ENCODE measurements around the gene C10orf71.

The C10orf71 gene

DNA sequence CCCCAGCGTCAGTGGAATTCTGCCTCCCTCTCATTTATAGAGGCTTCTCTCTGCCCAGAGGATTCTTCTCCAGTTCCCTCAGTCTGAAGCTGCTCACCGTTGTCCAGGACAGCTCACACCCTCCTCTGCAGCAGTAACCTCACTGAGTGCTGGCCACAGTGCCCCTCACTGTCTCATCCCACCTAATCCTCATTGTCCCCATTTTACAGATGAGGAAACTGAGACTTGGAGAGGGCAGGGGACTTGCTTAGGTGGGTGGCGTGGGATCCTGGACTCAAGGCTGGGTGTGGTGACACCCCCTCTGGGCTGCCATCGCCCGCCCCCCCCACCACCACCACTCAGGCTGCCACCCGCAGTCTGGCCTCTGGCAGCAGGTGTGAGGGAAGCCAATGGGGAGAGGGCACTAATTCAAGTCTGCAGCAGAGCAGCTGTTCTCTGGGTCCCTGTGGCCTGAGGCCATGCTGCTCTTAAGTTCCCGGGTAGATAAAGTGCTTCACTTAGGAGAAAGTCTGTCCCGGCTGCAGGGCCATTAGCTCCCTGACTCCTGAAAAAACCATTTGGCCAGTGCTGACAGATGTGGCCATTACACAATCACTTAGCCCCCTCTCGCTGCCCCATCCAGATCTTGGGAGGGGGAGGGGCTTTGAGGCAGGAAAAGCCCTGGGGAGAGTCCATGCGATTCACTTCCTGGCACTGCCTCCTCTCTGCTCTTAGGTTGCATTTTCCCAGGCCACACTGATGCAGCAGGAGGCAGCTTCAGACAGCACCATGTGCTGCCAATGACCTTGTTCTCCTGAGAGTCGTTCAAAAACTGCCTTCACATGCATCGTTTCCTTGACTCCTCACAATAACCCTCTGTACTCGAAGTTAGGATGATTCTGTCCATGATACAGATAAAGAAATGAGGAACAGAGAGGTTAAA lies 60.6 kb downstream of the C10orf71 start:
- H3K9ac ChIP-seq (ENCODE audit: low read depth, low read length), result no peak overlapping the region
- H3K9me3 ChIP-seq (ENCODE audit: control insufficient read depth, insufficient read depth, low read length), result no peaks in the 10 kb centered on the region
- no peaks in the 10 kb centered on the region for H3K27me3 ChIP-seq (ENCODE audit: control insufficient read depth, insufficient read depth, low read length)
- peaks cover 4% of the 10 kb centered on the region for H3K4me1 ChIP-seq (ENCODE audit: control insufficient read depth, insufficient read depth, low read length)
- H3K36me3 ChIP-seq (ENCODE audit: control insufficient read depth, insufficient read depth, low read length), result no peaks in the 10 kb centered on the region
- H3K4me3 ChIP-seq (ENCODE audit: low read depth, low read length), result no peak overlapping the region

DNA sequence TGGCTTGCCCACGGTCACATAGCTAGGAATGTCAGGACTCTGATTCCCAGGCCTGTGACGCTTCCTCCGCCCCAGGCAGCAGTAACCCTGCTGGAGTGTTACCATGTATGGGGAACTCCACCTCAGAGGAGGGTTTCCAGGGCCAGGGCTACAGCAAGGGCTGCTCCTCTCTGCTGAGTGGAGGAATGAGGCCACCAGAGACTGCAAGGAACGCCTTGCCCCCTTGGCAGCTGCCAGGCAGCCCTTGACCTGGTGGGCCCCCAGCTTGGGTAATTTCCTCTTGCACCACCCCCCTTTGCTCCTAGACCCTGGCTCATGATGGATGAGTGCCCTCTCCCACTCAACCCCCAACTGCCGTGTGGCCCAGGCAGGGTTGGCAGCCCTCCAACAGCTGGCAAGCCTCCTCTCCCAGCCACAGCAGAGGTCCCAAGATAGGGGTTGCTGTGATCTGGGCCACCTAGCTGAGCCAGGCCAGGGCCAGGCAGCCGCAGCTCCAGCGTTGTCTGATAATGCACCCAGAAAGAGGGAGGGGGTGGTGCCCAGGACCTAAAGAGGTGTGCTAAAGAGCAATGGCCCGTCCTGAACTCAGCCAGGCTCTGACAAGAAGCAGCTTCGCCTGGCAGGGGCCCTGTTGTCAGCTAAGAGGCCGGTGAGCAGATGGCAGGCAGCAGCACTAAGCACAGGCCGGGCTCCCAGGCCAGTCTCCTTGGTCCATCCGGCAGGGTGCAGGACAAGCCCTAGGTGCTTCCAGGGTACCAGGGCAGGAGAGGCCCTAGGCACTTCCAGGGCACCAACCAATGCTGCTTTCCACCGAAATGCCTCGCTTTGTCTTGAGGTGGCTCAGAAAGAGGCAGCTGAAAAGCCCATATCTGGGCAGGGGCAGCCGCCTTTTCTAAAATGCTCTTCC lies 61.6 kb downstream of the C10orf71 start:
- Histone ChIP-seq H3K4me3 (ENCODE audit: low read depth, low read length) (no peak overlapping the region), H3K9ac (ENCODE audit: low read depth, low read length) (no peak overlapping the region), H3K9me3 (ENCODE audit: control insufficient read depth, insufficient read depth, low read length) (no peaks in the 10 kb centered on the region), H3K36me3 (ENCODE audit: control insufficient read depth, insufficient read depth, low read length) (no peaks in the 10 kb centered on the region), H3K4me1 (ENCODE audit: control insufficient read depth, insufficient read depth, low read length) (peaks cover 4% of the 10 kb centered on the region), H3K27me3 (ENCODE audit: control insufficient read depth, insufficient read depth, low read length) (no peaks in the 10 kb centered on the region)

DNA sequence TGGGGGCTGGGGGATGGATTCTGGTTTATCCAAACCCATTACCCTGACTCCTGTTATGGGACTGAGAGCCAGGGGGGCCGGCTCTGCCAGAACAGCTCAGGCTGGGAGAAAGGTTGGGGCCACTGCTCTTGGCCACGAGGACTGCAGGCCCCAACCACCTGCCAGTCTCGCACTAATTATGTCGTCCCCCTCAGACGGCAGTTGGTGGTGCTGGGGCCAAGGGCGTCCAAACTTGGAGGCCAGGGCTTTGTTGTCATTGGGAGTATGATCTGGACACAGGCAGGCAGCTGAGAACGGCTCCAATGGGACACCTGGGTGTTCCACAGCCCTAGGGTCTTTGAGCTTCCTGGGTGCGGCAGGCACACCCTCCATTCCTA lies 62.2 kb downstream of the C10orf71 start:
- no peak overlapping the region for H3K9ac ChIP-seq (ENCODE audit: low read depth, low read length)
- peaks cover 4% of the 10 kb centered on the region for H3K4me1 ChIP-seq (ENCODE audit: control insufficient read depth, insufficient read depth, low read length)
- H3K36me3 ChIP-seq (ENCODE audit: control insufficient read depth, insufficient read depth, low read length), result no peaks in the 10 kb centered on the region
- H3K4me3 ChIP-seq (ENCODE audit: low read depth, low read length), result no peak overlapping the region
- H3K27me3 ChIP-seq (ENCODE audit: control insufficient read depth, insufficient read depth, low read length), result no peaks in the 10 kb centered on the region
- no peaks in the 10 kb centered on the region for H3K9me3 ChIP-seq (ENCODE audit: control insufficient read depth, insufficient read depth, low read length)

DNA sequence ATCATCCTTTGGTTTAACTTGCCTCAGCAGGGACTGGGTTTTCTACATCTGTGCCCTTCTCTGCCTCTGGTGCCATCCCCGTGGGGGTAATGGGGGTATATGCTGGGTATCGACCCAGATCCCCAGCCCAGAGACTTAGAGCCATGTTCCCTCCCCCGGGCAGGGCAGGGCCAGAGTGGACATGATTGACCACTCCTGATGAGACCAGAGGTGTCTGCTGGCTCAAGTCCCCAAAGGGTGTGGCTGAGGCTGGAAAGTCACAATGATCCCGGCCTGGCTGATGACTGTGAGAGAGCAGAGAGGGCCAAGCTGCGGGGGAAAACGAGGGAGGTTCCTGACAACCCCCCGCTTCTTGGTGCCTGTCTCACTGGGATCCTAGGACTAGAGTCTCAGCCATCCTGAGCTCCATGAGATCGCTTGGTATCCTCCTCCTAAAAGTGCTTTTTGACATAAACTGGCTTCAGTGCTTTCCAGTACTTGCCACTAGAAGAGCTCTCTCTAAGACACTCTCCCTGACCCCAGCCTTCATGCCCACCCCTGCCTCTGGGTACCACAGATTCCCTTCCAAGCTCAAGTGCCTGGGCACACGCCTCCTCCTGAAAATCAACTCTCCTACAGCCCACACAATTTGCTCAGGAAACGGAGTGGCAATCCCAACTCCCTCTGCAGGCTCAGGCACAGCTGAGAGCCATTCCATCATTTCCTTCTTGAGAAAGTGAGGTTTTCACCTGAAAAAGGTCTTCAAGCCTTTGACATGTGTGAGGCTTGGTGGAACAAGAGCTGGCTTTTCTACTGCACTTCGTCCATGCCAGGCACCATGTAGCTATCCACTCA lies 63.0 kb downstream of the C10orf71 start:
- Histone ChIP-seq H3K9ac (ENCODE audit: low read depth, low read length) (no peak overlapping the region), H3K4me1 (ENCODE audit: control insufficient read depth, insufficient read depth, low read length) (peaks cover 4% of the 10 kb centered on the region), H3K27me3 (ENCODE audit: control insufficient read depth, insufficient read depth, low read length) (no peaks in the 10 kb centered on the region), H3K36me3 (ENCODE audit: control insufficient read depth, insufficient read depth, low read length) (no peaks in the 10 kb centered on the region), H3K4me3 (ENCODE audit: low read depth, low read length) (no peak overlapping the region), H3K9me3 (ENCODE audit: control insufficient read depth, insufficient read depth, low read length) (no peaks in the 10 kb centered on the region)

DNA sequence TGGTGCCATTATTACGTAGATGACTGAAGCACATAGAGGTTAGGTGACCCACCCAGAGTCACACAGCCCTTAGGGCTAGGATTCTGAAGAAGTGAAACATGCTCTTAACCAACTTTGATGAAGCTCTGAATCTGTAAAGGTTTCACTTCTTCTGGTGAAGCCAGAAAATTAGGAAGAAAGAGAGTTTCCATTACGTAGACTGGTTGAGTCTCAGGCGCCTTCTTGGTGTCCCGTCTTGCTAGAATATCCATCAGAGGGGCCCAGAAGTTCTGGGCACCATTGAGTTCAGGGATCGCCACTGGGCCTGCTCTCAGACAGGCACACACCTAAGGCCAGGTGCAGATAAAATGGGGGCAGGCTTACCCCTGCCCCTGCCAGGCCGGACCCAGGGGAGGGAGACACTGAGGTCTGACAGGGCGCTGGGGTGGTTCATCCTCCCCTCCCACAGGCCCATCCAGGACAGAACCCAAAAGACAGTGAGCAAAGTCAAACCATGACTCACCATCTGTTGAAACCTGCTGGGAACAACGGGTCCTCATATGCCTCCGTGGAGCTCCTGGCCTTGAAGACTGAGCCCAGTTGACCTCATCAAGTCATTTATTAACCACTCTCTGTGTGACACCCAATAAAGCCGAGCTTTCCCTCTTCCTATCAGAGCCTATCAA lies 63.8 kb downstream of the C10orf71 start:
- H3K4me3 ChIP-seq (ENCODE audit: low read depth, low read length), result no peak overlapping the region
- no peaks in the 10 kb centered on the region for H3K36me3 ChIP-seq (ENCODE audit: control insufficient read depth, insufficient read depth, low read length)
- no peaks in the 10 kb centered on the region for H3K27me3 ChIP-seq (ENCODE audit: control insufficient read depth, insufficient read depth, low read length)
- peaks cover 4% of the 10 kb centered on the region for H3K4me1 ChIP-seq (ENCODE audit: control insufficient read depth, insufficient read depth, low read length)
- H3K9me3 ChIP-seq (ENCODE audit: control insufficient read depth, insufficient read depth, low read length), result no peaks in the 10 kb centered on the region
- H3K9ac ChIP-seq (ENCODE audit: low read depth, low read length), result no peak overlapping the region

DNA sequence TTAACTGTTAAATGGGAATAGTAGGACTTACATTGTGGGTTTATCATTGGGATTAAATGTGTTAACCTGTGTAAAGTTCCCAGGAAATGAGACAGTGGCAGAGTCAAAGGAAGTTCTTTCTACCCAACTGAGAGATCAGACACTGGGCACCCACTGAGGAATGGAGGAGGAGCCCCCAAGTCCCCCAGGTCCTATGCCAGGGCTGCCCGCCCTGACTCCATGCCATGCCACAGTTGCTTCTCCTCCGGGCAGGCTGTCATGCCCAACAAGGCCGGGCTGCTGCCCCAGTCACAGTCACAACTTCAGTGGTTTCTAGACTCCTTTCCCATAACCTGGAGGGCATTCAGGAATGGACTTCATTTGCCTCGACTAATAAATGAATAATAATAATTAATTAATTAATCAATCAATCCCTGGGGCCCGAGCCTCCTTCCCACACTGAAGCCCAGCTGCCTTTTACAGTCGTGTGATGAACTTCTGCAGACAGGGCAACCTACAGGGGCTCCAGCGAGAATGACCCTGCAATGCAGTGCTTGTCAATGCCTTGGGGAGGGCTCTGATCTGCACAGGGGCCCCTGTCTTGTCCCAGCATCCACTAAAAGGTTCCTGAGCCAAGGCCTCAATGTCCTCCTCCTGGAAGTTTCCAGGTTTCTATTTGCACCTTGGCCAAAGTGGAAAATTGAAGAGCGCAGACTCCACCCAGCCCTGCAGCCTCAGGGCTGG lies 64.5 kb downstream of the C10orf71 start:
- peaks cover 4% of the 10 kb centered on the region for H3K4me1 ChIP-seq (ENCODE audit: control insufficient read depth, insufficient read depth, low read length)
- no peak overlapping the region for H3K9ac ChIP-seq (ENCODE audit: low read depth, low read length)
- H3K27me3 ChIP-seq (ENCODE audit: control insufficient read depth, insufficient read depth, low read length), result no peaks in the 10 kb centered on the region
- no peaks in the 10 kb centered on the region for H3K36me3 ChIP-seq (ENCODE audit: control insufficient read depth, insufficient read depth, low read length)
- no peaks in the 10 kb centered on the region for H3K9me3 ChIP-seq (ENCODE audit: control insufficient read depth, insufficient read depth, low read length)
- no peak overlapping the region for H3K4me3 ChIP-seq (ENCODE audit: low read depth, low read length)

DNA sequence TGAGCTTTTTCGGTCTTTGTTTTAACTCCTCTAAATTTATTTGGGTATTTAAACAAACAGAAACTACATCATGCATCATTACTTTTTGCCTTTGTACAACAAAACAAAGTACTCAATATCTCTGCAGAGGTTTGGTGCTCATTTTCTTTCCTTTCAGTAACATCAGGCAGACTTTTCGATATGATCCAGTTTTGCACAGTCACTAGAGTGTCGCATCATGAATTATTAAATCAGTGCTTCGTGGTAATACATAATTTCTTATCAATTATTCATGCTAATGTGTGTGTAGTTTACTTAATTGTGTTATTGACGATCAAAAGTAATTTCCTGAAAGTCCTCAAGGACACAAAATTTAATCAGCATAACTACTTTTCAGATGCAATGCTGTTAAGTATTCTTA lies 65.1 kb downstream of the C10orf71 start:
- Histone ChIP-seq H3K9me3 (ENCODE audit: control insufficient read depth, insufficient read depth, low read length) (no peaks in the 10 kb centered on the region), H3K4me3 (ENCODE audit: low read depth, low read length) (no peak overlapping the region), H3K9ac (ENCODE audit: low read depth, low read length) (no peak overlapping the region), H3K27me3 (ENCODE audit: control insufficient read depth, insufficient read depth, low read length) (no peaks in the 10 kb centered on the region), H3K4me1 (ENCODE audit: control insufficient read depth, insufficient read depth, low read length) (peaks cover 4% of the 10 kb centered on the region), H3K36me3 (ENCODE audit: control insufficient read depth, insufficient read depth, low read length) (no peaks in the 10 kb centered on the region)

DNA sequence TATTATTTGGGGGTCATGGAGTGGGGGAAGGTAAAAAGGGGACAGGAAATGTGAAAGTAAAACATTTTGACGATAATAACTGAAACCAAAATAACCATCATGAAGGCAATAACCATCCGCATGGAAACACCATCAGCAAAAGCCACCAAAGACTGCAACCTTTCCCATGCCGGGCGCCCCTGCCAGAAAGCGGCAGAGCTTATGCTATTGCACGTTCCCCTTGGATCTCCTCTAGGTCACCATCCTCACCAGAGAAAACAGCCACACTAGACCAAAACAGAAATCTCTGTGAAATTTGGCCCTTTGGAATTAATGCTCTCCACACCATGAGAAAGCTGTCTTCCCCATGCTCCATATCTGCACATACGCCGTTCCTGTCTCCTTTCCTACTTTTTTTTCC lies 65.8 kb downstream of the C10orf71 start:
- no peaks in the 10 kb centered on the region for H3K36me3 ChIP-seq (ENCODE audit: control insufficient read depth, insufficient read depth, low read length)
- peaks cover 4% of the 10 kb centered on the region for H3K4me1 ChIP-seq (ENCODE audit: control insufficient read depth, insufficient read depth, low read length)
- no peaks in the 10 kb centered on the region for H3K27me3 ChIP-seq (ENCODE audit: control insufficient read depth, insufficient read depth, low read length)
- H3K4me3 ChIP-seq (ENCODE audit: low read depth, low read length), result no peak overlapping the region
- H3K9me3 ChIP-seq (ENCODE audit: control insufficient read depth, insufficient read depth, low read length), result no peaks in the 10 kb centered on the region
- H3K9ac ChIP-seq (ENCODE audit: low read depth, low read length), result no peak overlapping the region

DNA sequence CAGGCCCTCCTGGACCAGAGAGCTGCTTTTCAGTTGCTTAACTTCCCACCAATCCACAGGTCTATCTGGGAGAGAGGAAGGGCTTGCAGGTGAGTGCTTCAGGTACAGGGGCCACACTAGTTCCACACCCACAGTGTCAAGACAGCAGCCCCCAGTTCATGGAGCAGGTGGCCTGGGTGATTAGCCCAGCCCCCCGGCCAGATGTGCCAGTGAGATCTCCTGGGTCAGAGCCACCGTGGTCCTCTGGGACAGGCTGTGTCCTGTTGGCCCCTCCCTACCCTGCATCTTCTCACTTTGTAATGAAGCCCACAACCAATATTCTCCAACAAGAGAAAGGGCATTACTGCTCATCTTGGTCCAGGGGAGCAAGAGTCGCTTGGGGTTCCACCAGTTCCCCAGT lies 66.3 kb downstream of the C10orf71 start:
- H3K27me3 ChIP-seq (ENCODE audit: control insufficient read depth, insufficient read depth, low read length), result no peaks in the 10 kb centered on the region
- H3K9ac ChIP-seq (ENCODE audit: low read depth, low read length), result no peak overlapping the region
- H3K4me1 ChIP-seq (ENCODE audit: control insufficient read depth, insufficient read depth, low read length), result no peaks in the 10 kb centered on the region
- no peak overlapping the region for H3K4me3 ChIP-seq (ENCODE audit: low read depth, low read length)
- H3K9me3 ChIP-seq (ENCODE audit: control insufficient read depth, insufficient read depth, low read length), result no peaks in the 10 kb centered on the region
- no peaks in the 10 kb centered on the region for H3K36me3 ChIP-seq (ENCODE audit: control insufficient read depth, insufficient read depth, low read length)

DNA sequence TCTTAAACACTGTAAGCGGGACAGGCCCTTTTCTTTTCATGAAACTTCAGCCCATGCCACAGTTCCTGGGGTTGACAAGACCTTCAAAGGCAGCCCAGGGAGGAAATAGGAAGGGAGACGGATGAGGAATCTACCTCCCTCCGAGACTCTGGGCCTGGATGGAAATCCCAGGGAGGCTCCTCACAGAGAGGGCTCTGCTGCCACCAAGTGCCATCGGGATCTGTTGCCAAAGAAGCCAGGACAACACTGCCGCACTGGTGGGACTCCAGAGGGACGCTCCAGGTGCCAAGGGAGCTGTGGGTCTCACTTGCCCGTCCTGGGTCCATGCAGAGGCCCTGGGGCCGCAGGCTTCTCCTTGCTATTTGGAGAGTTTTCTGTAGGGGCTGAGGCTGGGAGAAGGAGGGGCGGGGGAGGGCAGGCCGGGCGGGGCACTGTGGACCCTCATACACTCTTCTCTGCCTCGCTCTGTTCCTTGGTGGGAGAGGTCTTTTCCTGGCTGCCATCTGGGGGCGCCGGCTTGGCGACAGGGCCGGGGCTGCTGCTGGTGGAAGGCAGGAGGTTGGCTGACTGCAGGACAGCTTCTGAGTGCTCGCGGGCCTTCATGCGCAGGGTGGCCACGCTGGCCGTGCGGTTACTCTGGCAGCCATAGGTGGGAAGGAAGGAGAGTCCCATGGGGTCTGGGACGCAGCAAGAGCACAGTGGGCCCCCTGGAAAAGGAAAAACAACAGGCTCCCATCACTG lies 66.9 kb downstream of the C10orf71 start:
- H3K4me1 ChIP-seq (ENCODE audit: control insufficient read depth, insufficient read depth, low read length), result no peaks in the 10 kb centered on the region
- H3K36me3 ChIP-seq (ENCODE audit: control insufficient read depth, insufficient read depth, low read length), result no peaks in the 10 kb centered on the region
- no peak overlapping the region for H3K9ac ChIP-seq (ENCODE audit: low read depth, low read length)
- no peaks in the 10 kb centered on the region for H3K9me3 ChIP-seq (ENCODE audit: control insufficient read depth, insufficient read depth, low read length)
- H3K27me3 ChIP-seq (ENCODE audit: control insufficient read depth, insufficient read depth, low read length), result no peaks in the 10 kb centered on the region
- no peak overlapping the region for H3K4me3 ChIP-seq (ENCODE audit: low read depth, low read length)
